ENCODE measurements around the gene LBP. TPM values are rescaled to one million over a fixed set of nuclear protein-coding genes. Genes with fewer than 3 reads are reported as not detected.

LBP gene
- total RNA-seq, 1 donor from 2014 or later, result not detected

GRCh38 chr20:38326309-38326708 is 20.0 kb upstream of the LBP start:
- Mint-ChIP-seq H3K9me3 (no peaks in the 10 kb centered on the region), H3K27me3 (ENCODE audit: low read depth) (peaks cover 3% of the 10 kb centered on the region), H3K4me3 (no peak overlapping the region), H3K4me1 (no peaks in the 10 kb centered on the region), H3K36me3 (ENCODE audit: low read depth) (no peaks in the 10 kb centered on the region), H3K27ac (ENCODE audit: unreplicated experiment) (no peak overlapping the region)
- no peak for DNase-seq (ENCODE audit: low read depth, low spot score)
- no peak for TF ChIP-seq CTCF (conservative IDR thresholded peaks at IDR 0.05)

- Mint-ChIP-seq H3K9me3 (no peaks in the 10 kb centered on the region), H3K36me3 (ENCODE audit: low read depth) (no peaks in the 10 kb centered on the region), H3K27me3 (ENCODE audit: low read depth) (peaks cover 5% of the 10 kb centered on the region), H3K4me3 (no peak overlapping the region), H3K4me1 (no peaks in the 10 kb centered on the region), H3K27ac (ENCODE audit: unreplicated experiment) (no peak overlapping the region)
- no peak for TF ChIP-seq CTCF (conservative IDR thresholded peaks at IDR 0.05)
- DNase-seq (ENCODE audit: low read depth, low spot score), result no peak
Observed at GRCh38 chr20:38330638-38331037, 15.6 kb upstream of the LBP start.

GRCh38 chr20:38331245-38331644 is 15.0 kb upstream of the LBP start:
- peaks cover under 1% of the 10 kb centered on the region for H3K4me1 Mint-ChIP-seq
- H3K36me3 Mint-ChIP-seq (ENCODE audit: low read depth), result no peaks in the 10 kb centered on the region
- no peaks in the 10 kb centered on the region for H3K9me3 Mint-ChIP-seq
- peaks cover 5% of the 10 kb centered on the region for H3K27me3 Mint-ChIP-seq (ENCODE audit: low read depth)
- no peak overlapping the region for H3K4me3 Mint-ChIP-seq
- H3K27ac Mint-ChIP-seq (ENCODE audit: unreplicated experiment), result no peak overlapping the region
- no peak for DNase-seq (ENCODE audit: low read depth, low spot score)
- TF ChIP-seq CTCF (conservative IDR thresholded peaks at IDR 0.05), result no peak

- H3K9me3 Mint-ChIP-seq, result no peaks in the 10 kb centered on the region
- H3K27me3 Mint-ChIP-seq (ENCODE audit: low read depth), result peaks cover 5% of the 10 kb centered on the region
- peak overlapping the region; percentile 75 for H3K27ac Mint-ChIP-seq (ENCODE audit: unreplicated experiment)
- no peak overlapping the region for H3K4me3 Mint-ChIP-seq
- H3K4me1 Mint-ChIP-seq, result peaks cover 5% of the 10 kb centered on the region
- H3K36me3 Mint-ChIP-seq (ENCODE audit: low read depth), result no peaks in the 10 kb centered on the region
- DNase-seq (ENCODE audit: low read depth, low spot score), result no peak
- TF ChIP-seq CTCF (conservative IDR thresholded peaks at IDR 0.05), result no peak
Observed at GRCh38 chr20:38331814-38332213, 14.5 kb upstream of the LBP start.

- no peak for DNase-seq (ENCODE audit: low read depth, low spot score)
- Mint-ChIP-seq H3K9me3 (peaks cover 6% of the 10 kb centered on the region), H3K27ac (ENCODE audit: unreplicated experiment) (no peak overlapping the region), H3K4me1 (peaks cover 9% of the 10 kb centered on the region), H3K27me3 (ENCODE audit: low read depth) (peaks cover 5% of the 10 kb centered on the region), H3K36me3 (ENCODE audit: low read depth) (no peaks in the 10 kb centered on the region), H3K4me3 (no peak overlapping the region)
- TF ChIP-seq CTCF (conservative IDR thresholded peaks at IDR 0.05), result no peak
Observed at GRCh38 chr20:38334016-38334415, 12.3 kb upstream of the LBP start.

- DNase-seq (ENCODE audit: low read depth, low spot score), result no peak
- H3K36me3 Mint-ChIP-seq (ENCODE audit: low read depth), result no peaks in the 10 kb centered on the region
- H3K27ac Mint-ChIP-seq (ENCODE audit: unreplicated experiment), result no peak overlapping the region
- H3K9me3 Mint-ChIP-seq, result peaks cover 6% of the 10 kb centered on the region
- no peak for TF ChIP-seq CTCF (conservative IDR thresholded peaks at IDR 0.05)
- H3K4me3 Mint-ChIP-seq, result no peak overlapping the region
- H3K27me3 Mint-ChIP-seq (ENCODE audit: low read depth), result peaks cover 5% of the 10 kb centered on the region
- H3K4me1 Mint-ChIP-seq, result peaks cover 11% of the 10 kb centered on the region
Observed at GRCh38 chr20:38336726-38337125, 9.6 kb upstream of the LBP start.
